Measurements from ENCODE around the gene LEKR1.

Gene LEKR1

DNA sequence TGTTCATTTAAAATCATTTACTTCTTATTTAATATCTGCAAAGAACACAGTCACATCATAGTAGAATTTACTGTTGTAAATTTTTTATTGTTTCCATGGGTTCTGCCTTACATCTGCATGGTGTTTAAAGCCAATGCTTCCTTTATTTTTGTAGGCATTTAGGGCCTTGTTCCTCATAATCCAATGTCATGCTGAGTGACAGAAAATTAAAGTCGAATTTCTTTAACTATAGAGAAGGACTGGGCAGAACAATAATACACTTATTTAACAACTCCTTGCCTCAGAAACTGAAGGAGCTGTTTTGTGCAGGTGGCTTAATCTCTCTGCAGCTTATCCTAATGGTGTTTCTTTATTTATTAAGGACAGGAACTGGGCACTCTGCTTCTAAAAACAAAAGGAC is 149.6 kb downstream of the LEKR1 start:
- Histone ChIP-seq H3K4me1 (ENCODE audit: control insufficient read depth, insufficient read depth, low read length) (peaks cover 1% of the 10 kb centered on the region; the same call in 1 of the 2 replicates), H3K9me3 (ENCODE audit: control insufficient read depth, insufficient read depth, low read length) (no peaks in the 10 kb centered on the region), H3K27me3 (ENCODE audit: control insufficient read depth, insufficient read depth, low read length) (no peaks in the 10 kb centered on the region), H3K36me3 (ENCODE audit: control insufficient read depth, insufficient read depth, low read length) (no peaks in the 10 kb centered on the region), H3K4me3 (ENCODE audit: low read length) (no peak overlapping the region), H3K27ac (ENCODE audit: low read length) (no peak overlapping the region)
- no CpG with 5 or more reads among the region's 1 CpG for WGBS (ENCODE audit: insufficient coverage, insufficient read length)
- DNase-seq (ENCODE audit: low read depth, low spot score), result no peak

DNA sequence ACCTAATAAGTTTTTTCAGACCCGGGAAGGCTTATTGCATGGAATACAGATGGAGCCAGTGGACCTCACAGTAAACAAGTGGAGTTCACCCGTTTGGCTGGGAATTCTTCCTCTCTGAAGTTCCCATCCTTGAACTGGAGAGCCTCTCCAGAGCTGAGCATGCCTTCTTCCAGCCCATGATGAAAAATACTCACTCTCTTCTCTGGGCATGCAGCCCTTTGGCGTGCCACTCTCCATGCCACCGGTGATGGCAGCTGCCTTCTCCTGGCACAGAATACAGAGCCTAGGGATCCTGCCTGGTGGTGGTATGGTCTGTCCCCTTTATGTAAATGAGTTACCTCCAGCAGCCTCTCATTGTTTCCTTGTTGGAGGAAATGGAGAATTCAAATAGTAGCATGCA is 150.8 kb downstream of the LEKR1 start:
- no peaks in the 10 kb centered on the region for H3K27me3 ChIP-seq (ENCODE audit: control insufficient read depth, insufficient read depth, low read length)
- WGBS (ENCODE audit: insufficient coverage, insufficient read length), result no CpG with 5 or more reads among the region's 4 CpGs
- H3K36me3 ChIP-seq (ENCODE audit: control insufficient read depth, insufficient read depth, low read length), result no peaks in the 10 kb centered on the region
- peaks cover 1% of the 10 kb centered on the region; the same call in 1 of the 2 replicates for H3K4me1 ChIP-seq (ENCODE audit: control insufficient read depth, insufficient read depth, low read length)
- H3K27ac ChIP-seq (ENCODE audit: low read length), result no peak overlapping the region
- no peak overlapping the region for H3K4me3 ChIP-seq (ENCODE audit: low read length)
- no peaks in the 10 kb centered on the region for H3K9me3 ChIP-seq (ENCODE audit: control insufficient read depth, insufficient read depth, low read length)
- no peak for DNase-seq (ENCODE audit: low read depth, low spot score)

DNA sequence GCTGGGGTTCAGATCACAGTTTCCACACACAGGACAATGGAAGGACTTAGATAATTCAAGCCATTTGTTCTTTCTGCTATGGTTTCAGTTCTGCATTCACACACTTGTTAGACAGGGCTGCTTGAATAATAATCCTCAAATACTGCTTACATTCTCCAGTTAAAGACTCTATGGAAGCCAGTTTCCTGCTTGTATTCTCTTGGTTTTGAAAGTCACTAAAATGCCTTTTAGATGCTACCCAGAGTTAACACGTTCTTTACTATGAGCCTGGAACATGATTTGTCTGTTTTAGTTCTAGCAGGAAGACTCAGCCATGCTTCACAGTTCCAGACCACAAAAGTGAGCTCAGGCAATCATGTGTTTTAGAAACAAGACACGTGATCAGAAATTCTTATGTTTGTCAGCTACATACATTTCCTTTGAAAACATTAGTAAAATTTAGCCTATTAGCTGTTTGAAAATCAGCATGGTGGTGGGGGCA is 152.4 kb downstream of the LEKR1 start:
- no CpG with 5 or more reads among the region's 2 CpGs for whole genome bisulfite sequencing (ENCODE audit: insufficient coverage, insufficient read length)
- no peak overlapping the region for H3K4me3 ChIP-seq (ENCODE audit: low read length)
- no peak for DNase-seq (ENCODE audit: low read depth, low spot score)

DNA sequence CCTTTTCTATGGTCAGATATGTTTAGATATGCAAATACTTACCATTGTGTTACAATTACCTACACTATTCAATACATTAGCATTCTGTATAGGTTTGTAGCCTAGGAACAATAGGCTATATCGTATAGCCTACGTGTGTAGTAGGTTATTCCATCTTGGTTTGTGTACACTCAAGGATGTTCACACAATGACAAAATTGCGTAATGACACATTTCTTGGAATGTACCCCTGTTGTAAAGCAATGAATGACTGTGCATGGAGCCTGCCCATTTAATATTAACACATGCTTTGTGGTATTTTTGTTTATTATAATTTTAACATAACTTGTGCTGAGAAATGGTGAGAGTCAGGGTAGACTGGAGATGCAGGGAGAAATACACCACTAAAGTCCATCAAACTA is 154.9 kb downstream of the LEKR1 start:
- Histone ChIP-seq H3K4me3 (ENCODE audit: low read length) (no peak overlapping the region), H3K9me3 (ENCODE audit: control insufficient read depth, insufficient read depth, low read length) (no peaks in the 10 kb centered on the region), H3K4me1 (ENCODE audit: control insufficient read depth, insufficient read depth, low read length) (peaks cover 1% of the 10 kb centered on the region; the same call in 1 of the 2 replicates), H3K27me3 (ENCODE audit: control insufficient read depth, insufficient read depth, low read length) (no peaks in the 10 kb centered on the region), H3K36me3 (ENCODE audit: control insufficient read depth, insufficient read depth, low read length) (no peaks in the 10 kb centered on the region), H3K27ac (ENCODE audit: low read length) (no peak overlapping the region)
- DNase-seq (ENCODE audit: low read depth, low spot score), result no peak
- WGBS (ENCODE audit: insufficient coverage, insufficient read length), result no CpG with 5 or more reads among the region's 3 CpGs

More for the DNA sequence above, 152.4 kb downstream of the LEKR1 start:
- H3K27ac ChIP-seq (ENCODE audit: low read length), result no peak overlapping the region
- no peaks in the 10 kb centered on the region for H3K9me3 ChIP-seq (ENCODE audit: control insufficient read depth, insufficient read depth, low read length)
- no peaks in the 10 kb centered on the region for H3K27me3 ChIP-seq (ENCODE audit: control insufficient read depth, insufficient read depth, low read length)
- H3K36me3 ChIP-seq (ENCODE audit: control insufficient read depth, insufficient read depth, low read length), result no peaks in the 10 kb centered on the region
- H3K4me1 ChIP-seq (ENCODE audit: control insufficient read depth, insufficient read depth, low read length), result peaks cover 1% of the 10 kb centered on the region; the same call in 1 of the 2 replicates

DNA sequence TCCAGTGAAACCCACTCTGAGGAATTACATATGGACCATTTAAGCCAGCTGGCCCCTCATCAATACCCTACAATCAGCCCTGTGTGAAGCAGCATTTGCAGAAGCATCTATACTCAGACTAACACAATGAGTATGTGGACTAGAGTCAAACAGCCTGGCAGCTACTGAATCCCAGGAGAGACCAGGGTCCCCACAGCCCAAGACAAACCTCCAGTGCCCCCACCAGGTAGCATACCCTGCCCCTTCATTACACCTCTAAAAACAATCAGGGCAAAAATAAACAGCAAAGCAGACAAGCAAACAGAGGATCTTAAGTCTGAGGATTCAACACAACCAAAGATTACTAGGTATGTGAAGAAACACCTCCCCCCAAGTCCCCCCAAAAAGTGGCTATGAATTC is 157.4 kb downstream of the LEKR1 start:
- no peaks in the 10 kb centered on the region for H3K36me3 ChIP-seq (ENCODE audit: control insufficient read depth, insufficient read depth, low read length)
- no peak for DNase-seq (ENCODE audit: low read depth, low spot score)

DNA sequence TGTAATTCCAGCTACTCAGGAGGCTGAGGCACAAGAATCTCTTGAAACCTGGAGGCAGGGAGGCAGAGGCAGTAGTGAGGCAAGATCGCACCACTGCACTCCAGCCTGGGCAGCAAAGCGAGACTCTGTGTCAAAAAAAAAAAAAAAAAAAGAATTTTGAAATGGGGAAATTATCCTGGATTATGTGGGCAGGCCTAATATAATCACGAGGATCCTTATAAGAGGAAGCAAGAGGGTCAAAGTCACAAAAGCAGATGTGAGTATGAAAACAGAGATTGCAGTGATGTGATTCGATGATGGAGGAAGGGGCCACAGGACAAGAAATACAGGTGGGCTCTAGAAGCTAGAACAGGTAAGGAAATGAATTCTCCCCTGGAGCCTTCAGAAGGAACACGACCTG is 159.6 kb downstream of the LEKR1 start:
- no peaks in the 10 kb centered on the region for H3K27me3 ChIP-seq (ENCODE audit: control insufficient read depth, insufficient read depth, low read length)
- no peak overlapping the region for H3K27ac ChIP-seq (ENCODE audit: low read length)
- no peak overlapping the region for H3K4me3 ChIP-seq (ENCODE audit: low read length)
- no peaks in the 10 kb centered on the region for H3K36me3 ChIP-seq (ENCODE audit: control insufficient read depth, insufficient read depth, low read length)
- no peaks in the 10 kb centered on the region for H3K9me3 ChIP-seq (ENCODE audit: control insufficient read depth, insufficient read depth, low read length)
- no peak for DNase-seq (ENCODE audit: low read depth, low spot score)
- H3K4me1 ChIP-seq (ENCODE audit: control insufficient read depth, insufficient read depth, low read length), result no peaks in the 10 kb centered on the region
- no CpG with 5 or more reads among the region's 5 CpGs for WGBS (ENCODE audit: insufficient coverage, insufficient read length)

More for the DNA sequence above, 157.4 kb downstream of the LEKR1 start:
- Histone ChIP-seq H3K27me3 (ENCODE audit: control insufficient read depth, insufficient read depth, low read length) (no peaks in the 10 kb centered on the region), H3K4me3 (ENCODE audit: low read length) (no peak overlapping the region), H3K4me1 (ENCODE audit: control insufficient read depth, insufficient read depth, low read length) (no peaks in the 10 kb centered on the region), H3K27ac (ENCODE audit: low read length) (no peak overlapping the region), H3K9me3 (ENCODE audit: control insufficient read depth, insufficient read depth, low read length) (no peaks in the 10 kb centered on the region)

DNA sequence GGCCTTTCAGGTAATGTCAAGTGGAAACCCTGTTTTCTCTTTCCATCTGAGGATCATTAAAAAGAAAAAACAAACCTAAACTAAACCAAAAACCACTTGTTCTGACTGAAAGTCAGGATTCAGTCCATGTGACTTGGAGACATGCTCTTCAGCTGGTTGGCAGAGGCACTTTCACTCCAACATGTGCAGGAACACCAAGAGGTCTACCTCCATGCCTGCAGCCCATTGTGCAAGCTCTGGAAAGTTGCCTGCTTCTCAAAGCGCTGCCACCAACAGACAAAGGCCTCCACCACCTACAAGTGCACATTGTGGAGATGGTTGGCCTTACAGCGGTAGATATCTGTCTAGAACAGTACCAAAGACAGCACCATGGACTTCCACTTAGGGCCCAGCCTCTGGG is 161.8 kb downstream of the LEKR1 start:
- Histone ChIP-seq H3K27me3 (ENCODE audit: control insufficient read depth, insufficient read depth, low read length) (no peaks in the 10 kb centered on the region), H3K4me3 (ENCODE audit: low read length) (no peak overlapping the region), H3K27ac (ENCODE audit: low read length) (no peak overlapping the region), H3K9me3 (ENCODE audit: control insufficient read depth, insufficient read depth, low read length) (no peaks in the 10 kb centered on the region), H3K36me3 (ENCODE audit: control insufficient read depth, insufficient read depth, low read length) (no peaks in the 10 kb centered on the region), H3K4me1 (ENCODE audit: control insufficient read depth, insufficient read depth, low read length) (no peaks in the 10 kb centered on the region)
- no CpG with 5 or more reads among the region's 2 CpGs for WGBS (ENCODE audit: insufficient coverage, insufficient read length)
- no peak for DNase-seq (ENCODE audit: low read depth, low spot score)

DNA sequence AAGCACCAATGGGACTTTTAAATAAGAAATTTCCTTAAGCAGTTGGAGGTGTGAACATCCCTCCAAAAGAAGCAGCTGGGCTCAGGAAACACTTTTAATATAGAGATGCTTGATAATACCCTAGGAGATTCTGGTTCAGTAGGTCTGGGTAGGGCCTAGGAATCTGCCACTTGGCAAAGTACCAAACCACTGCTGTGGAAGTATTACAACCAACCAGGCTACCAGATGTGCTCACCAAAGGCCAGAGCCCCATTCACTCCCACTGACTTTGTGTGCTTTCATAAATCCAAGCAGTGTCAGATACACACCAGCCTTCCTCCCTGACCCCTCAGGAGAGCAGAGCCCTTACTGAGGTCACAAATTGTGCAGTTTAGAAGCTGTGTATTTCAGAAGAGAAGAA is 171.2 kb downstream of the LEKR1 start:
- DNase-seq (ENCODE audit: low read depth, low spot score), result no peak
- H3K27ac ChIP-seq (ENCODE audit: low read length), result no peak overlapping the region
- no peak overlapping the region for H3K4me3 ChIP-seq (ENCODE audit: low read length)

DNA sequence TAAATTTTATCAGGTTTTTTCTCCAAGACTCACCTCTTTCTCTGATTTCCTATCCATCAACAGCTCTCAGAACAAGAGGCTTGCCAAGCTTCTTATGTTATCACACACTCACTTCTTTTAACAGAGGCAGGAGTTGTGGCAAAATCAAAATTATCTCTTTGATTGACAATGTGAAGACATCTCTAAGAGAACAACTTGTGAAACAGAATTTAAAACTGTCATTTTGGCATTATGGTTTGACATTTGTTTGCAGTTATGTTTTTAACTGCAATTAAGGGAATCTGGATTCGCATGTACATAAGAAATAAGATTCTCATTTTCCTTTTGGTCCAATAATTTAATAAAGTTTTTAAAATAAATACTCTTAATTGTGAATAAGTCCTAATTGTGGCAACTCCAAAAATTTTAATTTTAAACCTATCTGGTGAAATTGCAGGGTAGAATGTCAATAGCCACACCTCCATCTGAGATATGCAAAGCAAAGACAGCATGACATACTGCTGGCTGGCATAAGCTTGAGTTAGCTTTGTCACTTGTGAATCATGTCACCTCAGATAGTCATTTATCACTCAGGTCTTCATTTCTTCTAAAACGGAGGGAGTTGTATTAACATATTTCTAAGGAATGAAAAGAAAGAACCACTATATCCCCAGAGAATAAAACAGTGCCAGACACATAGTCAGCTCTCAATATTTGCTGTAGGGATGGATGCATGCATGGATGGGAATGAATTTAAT is 175.2 kb downstream of the LEKR1 start:
- H3K9me3 ChIP-seq (ENCODE audit: control insufficient read depth, insufficient read depth, low read length), result no peaks in the 10 kb centered on the region
- WGBS (ENCODE audit: insufficient coverage, insufficient read length), result no CpG with 5 or more reads among the region's 2 CpGs
- H3K4me1 ChIP-seq (ENCODE audit: control insufficient read depth, insufficient read depth, low read length), result no peaks in the 10 kb centered on the region
- no peaks in the 10 kb centered on the region for H3K36me3 ChIP-seq (ENCODE audit: control insufficient read depth, insufficient read depth, low read length)
- no peak overlapping the region for H3K4me3 ChIP-seq (ENCODE audit: low read length)
- no peak for DNase-seq (ENCODE audit: low read depth, low spot score)
- no peak overlapping the region for H3K27ac ChIP-seq (ENCODE audit: low read length)
- H3K27me3 ChIP-seq (ENCODE audit: control insufficient read depth, insufficient read depth, low read length), result no peaks in the 10 kb centered on the region

More for the DNA sequence above, 171.2 kb downstream of the LEKR1 start:
- Histone ChIP-seq H3K27me3 (ENCODE audit: control insufficient read depth, insufficient read depth, low read length) (no peaks in the 10 kb centered on the region), H3K9me3 (ENCODE audit: control insufficient read depth, insufficient read depth, low read length) (no peaks in the 10 kb centered on the region), H3K36me3 (ENCODE audit: control insufficient read depth, insufficient read depth, low read length) (no peaks in the 10 kb centered on the region), H3K4me1 (ENCODE audit: control insufficient read depth, insufficient read depth, low read length) (no peaks in the 10 kb centered on the region)

DNA sequence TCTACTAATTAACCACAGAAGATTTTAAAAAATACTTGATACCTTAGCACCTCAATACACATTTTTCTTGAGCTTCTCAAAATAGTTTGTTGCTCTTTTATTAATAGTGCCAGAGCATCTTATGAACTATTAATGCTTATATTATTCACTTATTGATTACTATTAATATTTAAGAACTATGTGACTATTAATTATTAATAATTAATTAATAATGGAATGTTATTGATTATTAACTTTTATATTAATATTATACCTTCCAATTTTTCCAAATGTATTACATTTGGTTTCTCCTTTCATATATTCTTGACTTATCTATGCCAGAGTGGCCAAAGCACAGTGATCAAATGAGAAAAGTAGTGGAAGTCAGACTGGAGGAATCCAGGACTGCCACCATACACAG is 195.5 kb downstream of the LEKR1 start:
- Histone ChIP-seq H3K27me3 (ENCODE audit: control insufficient read depth, insufficient read depth, low read length) (no peaks in the 10 kb centered on the region), H3K36me3 (ENCODE audit: control insufficient read depth, insufficient read depth, low read length) (no peaks in the 10 kb centered on the region), H3K4me3 (ENCODE audit: low read length) (no peak overlapping the region), H3K9me3 (ENCODE audit: control insufficient read depth, insufficient read depth, low read length) (no peaks in the 10 kb centered on the region), H3K27ac (ENCODE audit: low read length) (no peak overlapping the region), H3K4me1 (ENCODE audit: control insufficient read depth, insufficient read depth, low read length) (no peaks in the 10 kb centered on the region)
- DNase-seq (ENCODE audit: low read depth, low spot score), result no peak

DNA sequence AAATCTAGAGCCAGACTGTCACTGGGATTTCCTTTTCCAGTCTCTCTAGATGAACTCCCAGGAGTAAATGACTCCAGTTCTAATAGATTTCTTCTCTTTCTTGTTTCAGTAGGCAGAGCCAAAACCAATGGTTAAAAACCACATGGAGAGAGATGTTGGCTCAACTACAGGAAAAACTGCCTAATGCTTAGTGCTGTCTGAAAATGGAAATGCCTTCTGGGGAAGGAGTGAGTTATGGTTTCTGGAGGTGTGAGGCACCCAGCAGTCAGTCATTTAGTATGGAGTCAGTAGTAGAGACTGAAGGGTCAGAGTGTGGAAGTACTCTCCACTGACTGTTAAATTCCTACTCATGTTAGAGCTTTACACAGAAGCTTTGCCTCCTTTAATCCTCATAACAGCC is 197.1 kb downstream of the LEKR1 start:
- Histone ChIP-seq H3K9me3 (ENCODE audit: control insufficient read depth, insufficient read depth, low read length) (no peaks in the 10 kb centered on the region), H3K27ac (ENCODE audit: low read length) (no peak overlapping the region), H3K27me3 (ENCODE audit: control insufficient read depth, insufficient read depth, low read length) (no peaks in the 10 kb centered on the region), H3K36me3 (ENCODE audit: control insufficient read depth, insufficient read depth, low read length) (no peaks in the 10 kb centered on the region), H3K4me1 (ENCODE audit: control insufficient read depth, insufficient read depth, low read length) (no peaks in the 10 kb centered on the region; the same call in 1 of the 2 replicates), H3K4me3 (ENCODE audit: low read length) (no peak overlapping the region)
- DNase-seq (ENCODE audit: low read depth, low spot score), result no peak

All from iPS DF 6.9 (cell line).